NCI-H146 (cell line): Measurements from ENCODE around the gene CGREF1.
"Not testable (repeated sequence)": the region's sequence is repeated elsewhere in the genome, so short reads cannot be mapped to it uniquely, and the experiment has no call there.

Experiments used
- DNase-seq: peaks from one replicate; lab custom pipeline; 2025; lab: John Stamatoyannopoulos, UW

Gene CGREF1

DNA sequence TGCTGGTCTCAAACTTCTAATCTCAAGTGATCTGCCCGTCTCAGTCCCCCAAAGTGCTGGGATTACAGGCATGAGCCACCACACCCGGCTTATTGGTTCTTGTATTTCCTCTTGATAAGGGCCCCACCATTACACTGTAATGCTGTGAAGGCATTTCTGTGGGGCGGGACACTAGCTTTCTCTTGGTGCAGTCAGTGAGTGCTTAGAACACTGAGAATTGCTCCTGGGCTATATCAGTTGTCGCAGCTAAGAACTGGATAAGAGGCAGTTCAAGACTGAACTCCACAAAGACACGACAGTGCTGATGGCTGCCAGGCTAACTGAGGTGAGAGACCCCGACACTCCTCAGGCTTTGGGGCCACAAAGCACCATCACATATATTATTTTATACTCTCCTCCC is 30.3 kb downstream of the CGREF1 start:
- no peak for DNase-seq

DNA sequence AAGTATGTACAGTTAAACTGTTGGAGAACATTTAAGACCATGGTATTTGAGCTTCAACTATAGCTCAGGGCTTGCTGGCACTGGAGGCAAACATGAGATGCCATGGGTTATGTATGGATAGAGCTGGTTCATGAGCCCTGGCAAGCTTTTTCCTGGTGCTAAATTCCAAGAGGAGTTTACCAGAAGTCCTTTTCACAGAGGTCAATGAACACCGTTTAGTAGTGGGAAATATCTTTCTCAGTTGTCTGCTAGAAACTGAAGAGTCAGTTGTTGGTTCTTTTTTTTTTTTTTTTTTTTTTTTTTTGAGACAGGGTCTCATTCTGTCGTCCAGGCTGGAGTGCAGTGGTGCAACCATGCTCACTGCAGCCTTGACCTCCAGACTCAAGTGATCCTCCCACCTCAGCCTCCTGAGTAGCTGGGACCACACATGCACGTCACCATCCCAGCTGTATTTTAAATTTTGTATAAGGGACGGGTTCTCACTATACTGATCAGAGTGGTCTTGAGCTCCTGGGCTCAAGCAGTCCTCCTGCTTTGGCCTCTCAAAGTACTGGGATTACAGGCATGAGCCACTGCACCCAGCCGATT is 31.0 kb downstream of the CGREF1 start:
- no peak for DNase-seq

DNA sequence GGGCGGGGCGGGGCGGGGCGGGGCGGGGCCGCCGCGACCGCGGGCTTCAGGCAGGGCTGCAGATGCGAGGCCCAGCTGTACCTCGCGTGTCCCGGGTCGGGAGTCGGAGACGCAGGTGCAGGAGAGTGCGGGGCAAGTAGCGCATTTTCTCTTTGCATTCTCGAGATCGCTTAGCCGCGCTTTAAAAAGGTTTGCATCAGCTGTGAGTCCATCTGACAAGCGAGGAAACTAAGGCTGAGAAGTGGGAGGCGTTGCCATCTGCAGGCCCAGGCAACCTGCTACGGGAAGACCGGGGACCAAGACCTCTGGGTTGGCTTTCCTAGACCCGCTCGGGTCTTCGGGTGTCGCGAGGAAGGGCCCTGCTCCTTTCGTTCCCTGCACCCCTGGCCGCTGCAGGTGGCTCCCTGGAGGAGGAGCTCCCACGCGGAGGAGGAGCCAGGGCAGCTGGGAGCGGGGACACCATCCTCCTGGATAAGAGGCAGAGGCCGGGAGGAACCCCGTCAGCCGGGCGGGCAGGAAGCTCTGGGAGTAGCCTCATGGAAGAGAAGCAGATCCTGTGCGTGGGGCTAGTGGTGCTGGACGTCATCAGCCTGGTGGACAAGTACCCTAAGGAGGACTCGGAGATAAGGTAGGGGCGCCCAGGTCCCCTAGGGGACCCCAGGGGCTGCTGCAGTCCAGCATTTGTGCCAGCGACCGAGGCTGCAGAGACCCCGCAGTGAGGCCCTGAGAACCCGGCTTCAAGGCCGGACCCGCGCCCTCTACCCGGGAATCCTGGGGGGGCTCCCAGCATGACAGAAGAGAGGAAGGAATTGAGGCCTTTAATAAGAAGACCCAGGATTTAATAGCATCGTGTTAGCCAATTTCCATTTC is 32.0 kb downstream of the CGREF1 start, which contains the start of gene KHK:
TSS of gene KHK (plus strand) at position 49 of the 870 bp plus-strand sequence. CDS start at position 537, 488 bp downstream.
- DNase-seq, result peak; percentile 84

DNA sequence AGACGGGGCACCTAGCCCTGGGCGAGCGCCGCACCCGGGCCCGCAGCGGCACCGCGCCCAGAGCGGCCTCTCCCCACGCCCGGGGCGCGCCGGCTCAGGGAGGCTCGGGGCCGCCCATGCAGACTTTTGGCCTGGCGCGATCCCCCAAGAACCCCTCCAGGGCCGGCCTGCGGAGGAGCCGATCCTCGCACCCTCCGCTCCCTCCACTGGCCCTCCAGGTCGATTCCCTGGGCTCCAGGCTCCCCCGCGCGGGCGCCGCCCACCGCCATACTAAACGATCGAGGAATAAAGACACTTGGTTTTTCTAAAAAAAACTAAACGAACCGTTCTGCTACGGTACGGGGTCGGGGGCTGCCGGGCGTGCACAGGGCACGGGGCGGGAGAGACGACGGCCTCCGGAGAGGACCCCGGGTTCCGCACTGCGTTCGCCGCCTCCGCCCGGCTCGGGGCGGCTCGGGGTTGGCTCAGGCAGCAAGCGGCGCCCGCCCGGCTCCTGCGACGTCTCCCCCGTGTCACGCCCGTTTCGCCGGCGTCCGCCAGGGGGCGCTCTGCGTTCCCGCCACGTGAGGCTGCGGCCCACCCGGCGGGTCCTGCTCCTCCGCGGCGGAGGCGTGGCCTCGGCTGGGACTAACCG is 32.7 kb downstream of the CGREF1 start:
- peak; percentile 92 for DNase-seq

DNA sequence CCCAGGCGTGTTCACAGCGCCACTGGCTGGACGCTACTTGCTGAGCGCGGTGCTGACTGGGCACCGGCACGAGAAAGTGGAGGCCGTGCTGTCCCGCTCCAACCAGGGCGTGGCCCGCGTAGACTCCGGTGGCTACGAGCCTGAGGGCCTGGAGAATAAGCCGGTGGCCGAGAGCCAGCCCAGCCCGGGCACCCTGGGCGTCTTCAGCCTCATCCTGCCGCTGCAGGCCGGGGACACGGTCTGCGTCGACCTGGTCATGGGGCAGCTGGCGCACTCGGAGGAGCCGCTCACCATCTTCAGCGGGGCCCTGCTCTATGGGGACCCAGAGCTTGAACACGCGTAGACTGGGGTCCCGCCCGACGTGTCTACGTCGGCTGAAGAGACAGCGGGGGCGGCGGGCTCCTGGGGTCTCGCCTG is 33.2 kb downstream of the CGREF1 start:
- peak; percentile 49 for DNase-seq

DNA sequence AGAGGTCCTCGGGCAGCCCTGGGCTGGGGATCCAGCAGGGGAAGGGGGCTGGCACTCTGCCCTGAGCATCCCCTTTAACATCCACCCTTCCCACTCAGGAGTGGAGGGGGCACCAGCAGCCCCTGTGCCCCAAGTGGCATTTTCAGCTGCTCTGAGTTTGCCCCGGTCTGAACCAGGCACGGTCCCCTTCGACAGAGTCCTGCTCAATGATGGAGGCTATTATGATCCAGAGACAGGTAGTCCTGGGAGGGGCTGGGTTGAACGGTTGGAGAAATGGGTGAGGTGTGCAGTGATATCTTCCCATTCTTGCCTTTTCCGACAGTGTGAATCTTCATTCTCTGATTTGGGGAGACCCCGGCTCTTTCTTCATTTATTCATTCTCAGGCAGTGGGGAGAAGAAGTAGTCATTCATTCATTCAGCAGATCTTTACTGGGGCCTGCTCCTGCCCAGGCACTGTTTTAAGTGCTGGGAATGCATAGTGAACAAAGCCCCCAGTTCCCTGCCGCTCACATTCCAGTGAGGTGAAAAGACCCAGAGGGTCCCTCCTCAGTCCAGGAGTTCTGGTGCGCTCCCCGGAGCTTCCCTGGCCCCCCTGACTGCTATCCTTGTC is 33.8 kb downstream of the CGREF1 start:
- no peak for DNase-seq

DNA sequence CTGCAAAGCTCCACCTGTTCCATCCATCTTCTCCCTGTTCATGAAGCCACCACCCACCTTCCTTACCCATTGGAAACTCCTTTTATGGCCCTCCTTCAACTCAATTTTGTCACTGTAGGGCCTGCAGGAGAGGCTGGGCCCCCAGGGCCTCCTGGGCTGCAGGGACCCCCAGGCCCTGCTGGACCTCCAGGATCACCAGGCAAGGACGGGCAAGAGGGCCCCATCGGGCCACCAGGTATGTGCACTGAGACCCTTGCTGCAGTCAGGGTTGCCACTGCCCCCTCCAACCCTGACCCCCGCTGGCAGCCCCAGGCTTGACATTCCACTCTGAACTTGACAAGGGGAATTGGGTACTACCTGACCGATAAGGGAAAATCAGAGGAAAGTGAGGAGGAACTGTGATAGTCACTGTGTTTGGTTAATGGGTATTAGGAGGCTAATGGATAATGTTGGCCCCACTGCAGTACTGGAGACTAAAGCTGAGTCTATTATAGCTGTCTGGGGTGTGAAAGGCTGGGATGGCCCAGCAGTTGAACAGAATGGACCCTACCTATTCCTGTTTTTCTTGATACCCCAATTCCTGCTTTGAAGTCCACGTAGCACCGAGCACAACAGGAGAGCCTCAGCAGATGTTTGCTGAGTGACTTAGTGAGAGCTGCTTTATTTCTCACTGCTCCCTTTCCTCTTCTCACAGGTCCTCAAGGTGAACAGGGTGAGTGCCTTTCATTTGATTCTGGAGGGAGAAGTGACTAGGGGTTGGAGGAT is 34.4 kb downstream of the CGREF1 start:
- DNase-seq, result no peak

DNA sequence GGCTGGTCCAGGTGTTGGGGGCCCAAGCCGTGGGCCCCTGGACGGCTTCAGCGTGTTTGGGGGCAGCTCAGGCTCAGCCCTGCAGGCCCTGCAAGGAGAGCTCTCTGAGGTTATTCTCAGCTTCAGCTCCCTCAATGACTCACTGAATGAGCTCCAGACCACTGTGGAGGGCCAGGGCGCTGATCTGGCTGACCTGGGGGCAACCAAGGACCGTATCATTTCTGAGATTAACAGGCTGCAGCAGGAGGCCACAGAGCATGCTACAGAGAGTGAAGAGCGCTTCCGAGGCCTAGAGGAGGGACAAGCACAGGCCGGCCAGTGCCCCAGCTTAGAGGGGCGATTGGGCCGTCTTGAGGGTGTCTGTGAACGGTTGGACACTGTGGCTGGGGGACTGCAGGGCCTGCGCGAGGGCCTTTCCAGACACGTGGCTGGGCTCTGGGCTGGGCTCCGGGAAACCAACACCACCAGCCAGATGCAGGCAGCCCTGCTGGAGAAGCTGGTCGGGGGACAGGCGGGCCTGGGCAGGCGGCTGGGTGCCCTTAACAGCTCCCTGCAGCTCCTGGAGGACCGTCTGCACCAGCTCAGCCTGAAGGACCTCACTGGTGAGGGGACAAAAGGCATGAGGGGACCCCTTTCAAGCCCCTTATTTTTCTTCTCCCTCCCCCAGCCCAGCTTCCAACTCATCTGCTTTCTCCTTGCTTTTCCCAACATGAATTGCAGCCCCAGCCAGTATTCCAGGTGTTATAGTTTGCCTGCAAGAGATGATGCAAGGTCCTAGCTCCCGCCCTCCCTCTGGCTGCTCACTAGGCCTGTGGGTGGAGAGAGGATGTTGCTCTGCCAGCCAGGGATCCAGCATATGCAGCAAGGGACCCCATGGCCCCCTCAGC is 35.3 kb downstream of the CGREF1 start:
- DNase-seq, result no peak

DNA sequence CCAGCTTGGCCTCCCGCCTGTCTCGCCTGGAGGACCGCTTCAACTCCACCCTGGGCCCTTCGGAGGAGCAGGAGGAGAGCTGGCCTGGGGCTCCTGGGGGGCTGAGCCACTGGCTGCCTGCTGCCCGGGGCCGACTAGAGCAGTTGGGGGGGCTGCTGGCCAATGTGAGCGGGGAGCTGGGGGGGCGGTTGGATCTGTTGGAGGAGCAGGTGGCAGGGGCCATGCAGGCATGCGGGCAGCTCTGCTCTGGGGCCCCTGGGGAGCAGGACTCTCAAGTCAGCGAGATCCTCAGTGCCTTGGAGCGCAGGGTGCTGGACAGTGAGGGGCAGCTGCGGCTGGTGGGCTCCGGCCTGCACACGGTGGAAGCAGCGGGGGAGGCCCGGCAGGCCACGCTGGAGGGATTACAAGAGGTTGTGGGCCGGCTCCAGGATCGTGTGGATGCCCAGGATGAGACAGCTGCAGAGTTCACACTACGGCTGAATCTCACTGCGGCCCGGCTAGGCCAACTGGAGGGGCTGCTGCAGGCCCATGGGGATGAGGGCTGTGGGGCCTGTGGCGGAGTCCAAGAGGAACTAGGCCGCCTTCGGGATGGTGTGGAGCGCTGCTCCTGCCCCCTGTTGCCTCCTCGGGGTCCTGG is 36.0 kb downstream of the CGREF1 start:
- no peak for DNase-seq

DNA sequence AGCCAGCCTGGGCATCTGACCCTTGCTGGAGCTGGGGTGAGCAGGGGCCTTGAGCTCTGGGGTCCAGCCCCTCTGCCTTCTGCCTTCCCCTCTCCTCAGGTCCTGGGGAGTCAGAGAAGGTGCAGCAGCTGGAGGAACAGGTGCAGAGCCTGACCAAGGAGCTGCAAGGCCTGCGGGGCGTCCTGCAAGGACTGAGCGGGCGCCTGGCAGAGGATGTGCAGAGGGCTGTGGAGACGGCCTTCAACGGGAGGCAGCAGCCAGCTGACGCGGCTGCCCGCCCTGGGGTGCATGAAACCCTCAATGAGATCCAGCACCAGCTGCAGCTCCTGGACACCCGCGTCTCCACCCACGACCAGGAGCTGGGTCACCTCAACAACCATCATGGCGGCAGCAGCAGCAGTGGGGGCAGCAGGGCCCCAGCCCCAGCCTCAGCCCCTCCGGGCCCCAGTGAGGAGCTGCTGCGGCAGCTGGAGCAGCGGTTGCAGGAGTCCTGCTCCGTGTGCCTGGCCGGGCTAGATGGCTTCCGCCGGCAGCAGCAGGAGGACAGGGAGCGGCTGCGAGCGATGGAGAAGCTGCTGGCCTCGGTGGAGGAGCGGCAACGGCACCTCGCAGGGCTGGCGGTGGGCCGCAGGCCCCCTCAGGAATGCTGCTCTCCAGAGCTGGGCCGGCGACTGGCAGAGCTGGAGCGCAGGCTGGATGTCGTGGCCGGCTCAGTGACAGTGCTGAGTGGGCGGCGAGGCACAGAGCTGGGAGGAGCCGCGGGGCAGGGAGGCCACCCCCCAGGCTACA is 36.8 kb downstream of the CGREF1 start:
- DNase-seq, result no peak

DNA sequence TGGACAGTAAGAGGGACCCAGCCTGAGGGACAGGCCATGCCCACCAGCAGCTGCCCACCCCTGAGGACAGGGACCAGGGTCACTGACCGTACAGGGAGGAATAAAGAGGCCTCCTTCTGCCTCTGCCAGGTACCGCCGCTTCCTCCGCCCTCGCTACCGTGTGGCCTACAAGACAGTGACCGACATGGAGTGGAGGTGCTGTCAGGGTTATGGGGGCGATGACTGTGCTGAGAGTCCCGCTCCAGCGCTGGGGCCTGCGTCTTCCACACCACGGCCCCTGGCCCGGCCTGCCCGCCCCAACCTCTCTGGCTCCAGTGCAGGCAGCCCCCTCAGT is 38.4 kb downstream of the CGREF1 start:
- no peak for DNase-seq

DNA sequence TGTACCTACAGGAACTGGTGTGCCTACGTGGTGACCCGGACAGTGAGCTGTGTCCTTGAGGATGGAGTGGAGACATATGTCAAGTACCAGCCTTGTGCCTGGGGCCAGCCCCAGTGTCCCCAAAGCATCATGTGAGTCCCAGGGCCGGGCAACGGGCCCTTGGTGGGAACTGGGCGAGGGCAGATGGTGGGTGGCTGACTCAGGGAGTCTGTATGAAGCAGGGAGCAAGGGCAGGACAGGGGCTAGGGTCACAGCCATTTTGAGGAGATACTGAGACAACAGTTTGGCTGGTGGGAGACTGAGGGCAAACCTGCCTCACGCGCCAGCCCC is 38.8 kb downstream of the CGREF1 start:
- DNase-seq, result no peak

DNA sequence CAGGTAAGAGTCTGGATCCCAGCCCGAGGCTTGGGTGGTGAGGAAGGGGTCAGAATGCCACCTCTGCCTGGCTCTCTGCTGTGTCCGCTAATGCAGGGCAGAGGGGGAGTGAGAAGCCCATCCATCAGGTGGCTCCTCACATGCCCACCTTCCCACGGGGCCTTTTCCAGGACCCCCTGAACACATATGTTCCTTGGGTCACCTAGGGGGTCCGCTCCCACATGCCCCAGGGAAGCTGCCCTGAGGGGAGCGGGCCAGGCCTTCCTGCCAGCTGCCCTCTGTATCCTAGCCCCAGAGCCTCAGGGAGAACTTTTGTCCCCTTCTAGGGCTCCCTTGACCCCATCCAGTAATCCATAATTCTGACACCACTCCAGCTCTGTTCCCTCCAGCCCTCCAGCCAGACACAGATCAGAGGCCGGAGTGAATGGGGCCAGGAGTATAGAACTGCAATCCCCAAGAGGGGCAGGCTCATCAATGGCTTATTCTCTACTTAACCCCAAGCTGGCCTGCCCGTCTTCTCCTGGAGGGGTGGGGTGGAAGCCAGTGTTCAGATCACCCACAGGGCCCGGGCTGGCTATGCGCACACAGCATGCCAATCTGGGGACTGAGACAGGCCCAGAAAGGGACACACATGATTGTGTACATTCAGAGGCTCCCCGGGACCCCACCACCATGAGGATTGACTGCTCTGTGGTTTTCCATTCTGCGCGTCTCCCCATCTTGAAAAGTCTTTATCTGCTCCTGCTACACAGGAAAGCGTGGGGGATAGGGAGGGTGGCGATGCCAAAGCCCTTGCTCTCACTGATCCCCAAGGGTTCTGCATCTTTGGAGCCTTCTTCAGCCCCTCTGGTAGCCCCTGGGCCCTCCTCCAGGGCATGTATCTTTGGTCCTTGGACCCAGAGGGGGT is 39.4 kb downstream of the CGREF1 start:
- DNase-seq, result no peak

DNA sequence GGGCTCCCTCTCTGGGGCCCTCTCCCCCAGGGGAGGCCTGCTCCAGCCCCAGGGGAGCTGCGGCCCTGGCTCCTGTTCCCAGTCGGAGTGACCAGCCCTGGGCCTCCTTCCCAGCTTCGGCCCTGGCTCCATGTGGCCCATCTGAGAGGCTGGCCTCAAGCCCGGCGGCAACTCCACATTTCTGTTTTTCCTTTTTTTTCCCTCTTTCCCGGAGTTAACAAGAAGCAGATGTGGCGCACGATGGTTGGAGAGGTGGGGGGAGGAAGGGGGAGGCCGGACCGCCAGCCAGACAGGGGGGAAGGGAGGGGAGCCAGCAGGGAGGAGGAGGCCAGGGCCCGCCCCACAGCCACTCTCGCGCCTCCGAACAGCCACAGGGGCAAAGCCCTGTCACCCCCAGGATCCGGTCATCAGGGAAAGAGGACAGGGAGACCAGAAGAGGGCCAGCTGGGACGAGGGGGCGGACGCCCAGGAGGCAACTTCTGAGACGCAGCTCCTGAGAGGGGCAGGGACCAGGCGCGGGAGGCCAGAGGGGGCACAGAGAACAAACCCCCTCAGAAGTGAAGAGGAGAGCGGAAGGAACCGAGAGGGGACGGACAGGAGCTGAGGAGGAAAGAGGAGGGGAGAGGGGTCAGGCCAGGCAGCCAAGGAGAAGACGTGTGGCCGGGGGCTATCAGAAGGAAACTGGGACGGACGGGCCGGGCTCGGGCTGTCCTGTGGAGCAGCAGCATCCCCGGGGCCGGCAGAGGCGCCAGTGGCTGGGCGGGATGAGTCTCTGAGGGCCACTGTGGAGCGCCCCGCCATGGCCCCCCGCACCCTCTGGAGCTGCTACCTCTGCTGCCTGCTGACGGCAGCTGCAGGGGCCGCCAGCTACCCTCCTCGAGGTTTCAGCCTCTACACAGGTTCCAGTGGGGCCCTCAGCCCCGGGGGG is 40.4 kb downstream of the CGREF1 start, which contains the start of gene EMILIN1:
TSS of gene EMILIN1 (plus strand) at position 349 of the 928 bp plus-strand sequence. CDS start at position 800, 451 bp downstream.
- no peak for DNase-seq

DNA sequence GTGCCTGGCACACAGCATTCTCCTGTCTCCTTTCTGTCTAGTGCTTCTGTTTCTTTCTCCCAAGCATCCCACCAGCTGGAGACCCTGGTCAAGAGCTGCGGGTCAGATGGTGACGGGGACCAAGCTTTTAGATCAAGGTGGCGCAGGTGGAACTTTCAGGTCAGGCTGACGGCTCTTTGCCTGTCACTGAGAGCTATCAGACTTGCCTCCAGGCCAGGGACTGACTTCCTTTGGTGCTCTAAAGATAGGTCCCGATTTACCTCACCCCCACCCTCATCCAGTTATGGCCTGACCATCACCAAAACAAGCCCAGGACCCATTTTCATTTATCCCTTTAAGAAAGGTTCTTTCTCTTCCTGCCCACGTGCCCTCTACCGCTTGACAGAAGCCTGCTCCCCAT is 41.7 kb downstream of the CGREF1 start:
- no peak for DNase-seq

DNA sequence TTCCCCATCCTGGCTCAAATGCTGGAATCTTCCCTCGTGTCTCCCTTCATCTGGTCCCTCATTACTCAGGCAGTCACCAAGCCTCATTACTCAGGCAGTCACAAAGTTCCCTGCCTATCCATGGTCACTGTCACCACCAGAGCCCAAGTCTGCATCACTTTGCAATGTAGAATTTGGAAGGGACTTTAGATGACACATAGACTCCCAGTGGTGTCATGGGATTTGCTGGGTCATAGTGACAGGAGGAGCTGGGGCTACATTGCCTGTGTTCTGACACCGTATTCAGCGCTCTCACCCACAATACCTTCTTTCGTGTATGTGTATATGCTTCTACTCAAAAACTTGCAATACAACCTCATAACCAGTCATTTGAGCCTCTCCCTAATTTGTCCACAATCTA is 42.6 kb downstream of the CGREF1 start:
- DNase-seq, result no peak

DNA sequence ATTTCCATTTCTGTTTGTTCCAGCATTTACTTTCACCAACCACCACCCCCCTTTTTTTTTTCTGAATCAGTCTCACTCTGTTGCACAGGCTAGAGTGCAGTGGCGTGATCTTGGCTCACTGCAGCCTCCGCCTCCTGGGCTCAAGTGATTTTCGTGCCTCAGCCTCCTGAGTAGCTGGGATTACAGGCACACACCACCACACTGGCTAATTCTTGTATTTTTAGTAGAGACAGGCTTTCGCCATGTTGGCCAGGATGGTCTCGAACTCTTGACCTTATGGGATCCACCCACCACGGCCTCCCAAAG is 43.4 kb downstream of the CGREF1 start:
- DNase-seq, result not testable (repeated sequence)
